LNCaP clone FGC (cell line): ENCODE results near the gene PFDN1.

Experiments
- DNase-seq: peaks from one replicate; pipeline ENCODE4 v3.0.0-alpha.2; 2011; ENCODE audit warnings: low read depth
- H3K4me3 ChIP-seq: 2 replicates; pipeline ENCODE4 v1.5.1; 2011; ENCODE audit warnings: mild to moderate bottlenecking, low read depth, low read length, control low read depth
- TF ChIP-seq, protein P1 (sequence below): IDR thresholded peaks from 2 replicates; pipeline ENCODE4 v1.5.1; 2012; ENCODE audit warnings: mild to moderate bottlenecking; ENCODE audit not compliant: control insufficient read depth, insufficient read depth; ENCODE audit errors: extremely low read depth

Gene PFDN1

DNA sequence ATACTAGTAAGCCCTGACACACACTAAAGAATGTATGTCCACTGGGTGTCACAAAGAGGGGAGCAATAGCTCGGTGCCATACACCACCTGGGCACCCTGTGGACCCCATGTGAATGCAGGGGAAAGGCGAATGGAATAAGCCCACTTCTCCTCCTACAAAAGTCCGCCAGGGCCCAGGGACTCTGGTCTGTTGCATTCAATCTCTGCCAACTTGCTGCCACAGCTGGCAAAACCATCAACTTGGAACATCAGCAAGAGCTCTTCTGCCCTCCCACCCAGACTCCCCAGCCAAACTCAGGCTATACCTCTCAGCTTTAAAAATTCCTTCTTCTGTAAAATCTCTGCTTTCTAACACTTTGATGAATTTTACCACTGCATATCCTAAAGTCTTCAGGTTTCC lies 54.5 kb downstream of the PFDN1 start:
- H3K4me3 ChIP-seq, result no peak overlapping the region
- DNase-seq, result no peak
- TF ChIP-seq, protein P1, sequence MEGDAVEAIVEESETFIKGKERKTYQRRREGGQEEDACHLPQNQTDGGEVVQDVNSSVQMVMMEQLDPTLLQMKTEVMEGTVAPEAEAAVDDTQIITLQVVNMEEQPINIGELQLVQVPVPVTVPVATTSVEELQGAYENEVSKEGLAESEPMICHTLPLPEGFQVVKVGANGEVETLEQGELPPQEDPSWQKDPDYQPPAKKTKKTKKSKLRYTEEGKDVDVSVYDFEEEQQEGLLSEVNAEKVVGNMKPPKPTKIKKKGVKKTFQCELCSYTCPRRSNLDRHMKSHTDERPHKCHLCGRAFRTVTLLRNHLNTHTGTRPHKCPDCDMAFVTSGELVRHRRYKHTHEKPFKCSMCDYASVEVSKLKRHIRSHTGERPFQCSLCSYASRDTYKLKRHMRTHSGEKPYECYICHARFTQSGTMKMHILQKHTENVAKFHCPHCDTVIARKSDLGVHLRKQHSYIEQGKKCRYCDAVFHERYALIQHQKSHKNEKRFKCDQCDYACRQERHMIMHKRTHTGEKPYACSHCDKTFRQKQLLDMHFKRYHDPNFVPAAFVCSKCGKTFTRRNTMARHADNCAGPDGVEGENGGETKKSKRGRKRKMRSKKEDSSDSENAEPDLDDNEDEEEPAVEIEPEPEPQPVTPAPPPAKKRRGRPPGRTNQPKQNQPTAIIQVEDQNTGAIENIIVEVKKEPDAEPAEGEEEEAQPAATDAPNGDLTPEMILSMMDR, result no peak

DNA sequence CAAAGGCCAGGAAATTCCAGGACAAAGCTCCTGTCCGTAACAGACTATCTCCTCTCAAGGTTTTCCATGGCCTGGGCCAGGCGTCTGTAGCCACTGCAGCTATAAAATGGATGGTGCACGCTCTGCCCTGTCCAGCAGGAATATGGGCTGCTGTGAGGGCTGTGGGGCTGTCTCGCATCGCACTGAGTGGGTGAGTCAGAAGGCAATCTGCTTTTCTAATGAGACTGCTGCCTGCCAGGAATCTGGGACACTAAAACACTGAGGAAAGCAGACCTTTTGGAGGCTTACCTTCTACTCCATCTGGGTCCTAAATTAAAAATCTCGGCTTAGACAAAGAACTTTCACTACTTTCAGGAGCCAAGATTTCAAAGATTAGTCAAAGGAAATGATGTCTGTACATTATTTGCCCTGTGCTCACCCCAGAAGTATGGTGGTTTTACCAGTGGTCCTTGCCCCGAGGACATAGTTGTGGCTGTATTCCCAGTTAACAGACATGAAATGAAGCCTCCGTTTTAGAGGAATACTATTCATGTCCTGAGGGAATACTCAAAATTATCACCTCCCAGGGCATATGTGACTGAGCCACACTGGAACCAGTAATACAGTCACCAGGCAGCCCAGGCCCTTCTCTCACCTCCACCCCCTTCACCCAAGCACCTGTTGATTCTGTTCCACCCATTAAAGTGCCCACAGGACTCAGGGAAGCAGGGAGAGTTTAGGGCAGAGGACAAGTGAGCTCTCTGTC lies 56.4 kb downstream of the PFDN1 start:
- TF ChIP-seq, protein P1, result no peak
- DNase-seq, result no peak
- no peak overlapping the region for H3K4me3 ChIP-seq

- TF ChIP-seq, protein P1, result no peak
- no peak for DNase-seq
- no peak overlapping the region for H3K4me3 ChIP-seq
These were observed 57.0 kb downstream of the PFDN1 start for GRCh38 chr5:140245926-140246325.

GRCh38 chr5:140245341-140245740 lies 57.6 kb downstream of the PFDN1 start:
- no peak overlapping the region for H3K4me3 ChIP-seq
- TF ChIP-seq, protein P1, result no peak
- DNase-seq, result no peak

GRCh38 chr5:140244525-140245025 lies 58.3 kb downstream of the PFDN1 start:
- DNase-seq, result peak; percentile 53
- no peak overlapping the region for H3K4me3 ChIP-seq
- TF ChIP-seq, protein P1, result peak; percentile 95

- DNase-seq, result no peak
- TF ChIP-seq, protein P1, result no peak
- no peak overlapping the region for H3K4me3 ChIP-seq
These were observed 59.1 kb downstream of the PFDN1 start for GRCh38 chr5:140243706-140244250.
